Measurements from ENCODE around the gene C17orf107. TPM values are rescaled to one million over a fixed set of nuclear protein-coding genes. Genes with fewer than 3 reads are reported as not detected.

Gene C17orf107
- total RNA-seq, 1 donor from 2014 or later = 4.6 TPM

- no peak for DNase-seq (ENCODE audit: low spot score)
Observed at GRCh38 chr17:4934173-4934979, 35.0 kb downstream of the C17orf107 start.

GRCh38 chr17:4935650-4936049 lies 36.3 kb downstream of the C17orf107 start:
- DNase-seq (ENCODE audit: low spot score) = no peak

GRCh38 chr17:4936436-4936835 lies 37.1 kb downstream of the C17orf107 start:
- DNase-seq (ENCODE audit: low spot score) = no peak

- DNase-seq (ENCODE audit: low spot score) = no peak
Observed at GRCh38 chr17:4937553-4937952, 38.2 kb downstream of the C17orf107 start.

- no peak for DNase-seq (ENCODE audit: low spot score)
Observed at GRCh38 chr17:4938069-4938491, 38.7 kb downstream of the C17orf107 start.

- DNase-seq (ENCODE audit: low spot score) = no peak
Observed at GRCh38 chr17:4938688-4939545, 39.6 kb downstream of the C17orf107 start.

GRCh38 chr17:4939546-4939795 lies 40.1 kb downstream of the C17orf107 start:
- DNase-seq (ENCODE audit: low spot score) = no peak

GRCh38 chr17:4939796-4940554 lies 40.6 kb downstream of the C17orf107 start, which contains the start of the genes RNF167 and SLC25A11:
RNF167 (plus strand) TSS chr17:4940268; CDS start chr17:4940910, 642 bp downstream.
SLC25A11 (minus strand) TSS chr17:4940046; CDS start chr17:4939910, 136 bp downstream.
- DNase-seq (ENCODE audit: low spot score) = peak; percentile 97

GRCh38 chr17:4940555-4941318 lies 41.4 kb downstream of the C17orf107 start:
- DNase-seq (ENCODE audit: low spot score) = no peak

- no peak for DNase-seq (ENCODE audit: low spot score)
Observed at GRCh38 chr17:4941319-4941610, 41.9 kb downstream of the C17orf107 start.

GRCh38 chr17:4942760-4943508 lies 43.6 kb downstream of the C17orf107 start:
- DNase-seq (ENCODE audit: low spot score) = no peak

- no peak for DNase-seq (ENCODE audit: low spot score)
Observed at GRCh38 chr17:4944163-4944553, 44.8 kb downstream of the C17orf107 start.

- DNase-seq (ENCODE audit: low spot score) = no peak
Observed at GRCh38 chr17:4944554-4945175, 45.3 kb downstream of the C17orf107 start.

- DNase-seq (ENCODE audit: low spot score) = peak; percentile 80
Observed at GRCh38 chr17:4945176-4945943, 46.0 kb downstream of the C17orf107 start.

GRCh38 chr17:4945944-4946280 lies 46.6 kb downstream of the C17orf107 start:
- no peak for DNase-seq (ENCODE audit: low spot score)

- no peak for DNase-seq (ENCODE audit: low spot score)
Observed at GRCh38 chr17:4946312-4946976, 47.1 kb downstream of the C17orf107 start.

GRCh38 chr17:4947010-4947410 lies 47.7 kb downstream of the C17orf107 start:
- DNase-seq (ENCODE audit: low spot score) = no peak

- peak; percentile 79 for DNase-seq (ENCODE audit: low spot score)
Observed at GRCh38 chr17:4947411-4948165, 48.3 kb downstream of the C17orf107 start.
